Stimulated activated CD4-positive, alpha-beta T cell treated with anti-CD3 and anti-CD28 coated beads, Interleukin-15, amount 100 ng/mL, for 48 hours (primary cell): ENCODE results near the gene SPEG.

Source experiments
- DNase-seq, 2 donors: peaks; one replicate each; pipeline ENCODE4 v3.0.0-alpha.2; 2020; ENCODE audit warnings: low read depth in 2 of 2

Gene SPEG

DNA sequence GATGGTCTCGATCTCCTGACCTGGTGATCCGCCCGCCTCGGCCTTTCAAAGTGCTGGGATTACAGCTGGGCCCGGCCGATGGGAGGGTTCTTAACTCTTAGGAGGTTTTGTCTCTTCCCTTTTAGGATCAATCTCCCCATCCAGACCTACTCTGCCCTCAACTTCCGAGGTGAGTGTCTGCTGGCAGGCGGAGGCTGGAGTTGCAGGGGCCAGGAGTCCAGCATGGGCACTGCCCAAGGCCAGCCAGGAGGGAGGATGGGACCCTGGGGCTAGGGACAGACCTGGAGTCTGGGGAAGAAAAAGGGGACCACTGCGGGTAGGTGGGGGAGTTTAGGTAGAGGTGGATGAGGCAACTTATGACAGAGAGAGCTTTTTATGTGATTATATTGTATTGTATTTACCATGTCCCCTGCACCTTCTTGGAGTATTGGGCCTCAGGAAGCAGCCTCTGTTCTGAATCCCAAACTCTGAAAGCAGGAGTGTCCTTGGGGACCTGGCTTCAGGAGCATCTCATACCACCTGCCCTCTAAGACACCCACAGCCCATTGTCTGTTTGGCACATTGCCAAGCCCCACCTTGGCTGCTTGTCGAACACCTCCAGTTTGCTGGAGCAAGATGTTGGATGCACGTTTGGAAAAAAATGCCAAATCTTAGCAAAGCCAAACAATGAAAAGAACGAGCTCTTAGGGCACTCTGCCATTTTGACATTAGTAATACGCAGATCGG, 10.8 kb upstream of the SPEG start:
- DNase-seq = no peak

DNA sequence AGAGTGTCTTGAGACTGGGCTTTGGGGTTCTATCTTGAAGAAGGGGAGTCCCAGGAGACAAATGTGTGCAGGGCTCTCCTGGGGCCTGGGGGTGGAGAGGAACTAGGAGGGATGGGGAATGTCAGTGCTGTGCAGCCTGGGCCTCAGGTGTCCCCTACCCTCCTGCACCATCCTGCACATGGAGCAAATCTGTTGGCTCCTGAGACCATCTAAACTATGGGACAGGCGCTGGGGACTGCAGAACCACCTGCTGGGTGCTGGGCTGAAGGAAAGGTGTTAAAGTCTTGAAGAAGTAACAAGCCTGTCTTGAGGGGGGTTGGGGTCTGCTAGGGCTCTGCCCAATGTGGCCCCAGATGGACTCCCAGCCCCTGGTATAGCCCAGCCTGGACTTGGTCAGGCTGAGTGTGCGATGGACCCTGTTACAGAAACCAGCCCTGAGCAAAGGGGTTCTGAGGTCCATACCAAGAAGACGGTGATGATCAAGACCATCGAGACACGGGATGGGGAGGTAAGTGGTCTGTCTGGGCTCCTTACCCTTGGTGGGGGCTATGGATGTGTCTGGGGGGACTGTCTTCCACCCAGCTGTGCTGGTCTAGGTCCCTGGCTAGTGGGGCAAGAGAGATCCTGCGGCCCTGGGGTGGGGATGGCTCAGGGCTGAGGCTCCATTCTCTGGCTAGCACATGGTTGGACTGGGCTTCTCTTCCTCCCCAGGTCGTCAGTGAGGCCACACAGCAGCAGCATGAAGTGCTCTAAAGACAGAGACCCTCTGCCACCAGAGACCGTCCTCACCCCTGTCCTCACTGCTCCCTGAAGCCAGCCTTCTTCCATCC, 9.2 kb upstream of the SPEG start:
- DNase-seq = no peak

DNA sequence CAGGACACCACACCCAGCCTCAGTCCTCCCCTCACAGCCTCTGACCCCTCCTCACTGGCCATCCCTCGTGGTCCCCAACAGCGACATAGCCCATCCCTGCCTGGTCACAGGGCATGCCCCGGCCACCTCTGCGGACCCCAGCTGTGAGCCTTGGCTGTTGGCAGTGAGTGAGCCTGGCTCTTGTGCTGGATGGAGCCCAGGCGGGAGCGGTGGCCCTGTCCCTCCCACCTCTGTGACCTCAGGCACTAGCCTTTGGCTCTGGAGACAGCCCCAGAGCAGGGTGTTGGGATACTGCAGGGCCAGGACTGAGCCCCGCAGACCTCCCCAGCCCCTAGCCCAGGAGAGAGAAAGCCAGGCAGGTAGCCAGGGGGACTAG, 8.6 kb upstream of the SPEG start:
- DNase-seq = no peak

DNA sequence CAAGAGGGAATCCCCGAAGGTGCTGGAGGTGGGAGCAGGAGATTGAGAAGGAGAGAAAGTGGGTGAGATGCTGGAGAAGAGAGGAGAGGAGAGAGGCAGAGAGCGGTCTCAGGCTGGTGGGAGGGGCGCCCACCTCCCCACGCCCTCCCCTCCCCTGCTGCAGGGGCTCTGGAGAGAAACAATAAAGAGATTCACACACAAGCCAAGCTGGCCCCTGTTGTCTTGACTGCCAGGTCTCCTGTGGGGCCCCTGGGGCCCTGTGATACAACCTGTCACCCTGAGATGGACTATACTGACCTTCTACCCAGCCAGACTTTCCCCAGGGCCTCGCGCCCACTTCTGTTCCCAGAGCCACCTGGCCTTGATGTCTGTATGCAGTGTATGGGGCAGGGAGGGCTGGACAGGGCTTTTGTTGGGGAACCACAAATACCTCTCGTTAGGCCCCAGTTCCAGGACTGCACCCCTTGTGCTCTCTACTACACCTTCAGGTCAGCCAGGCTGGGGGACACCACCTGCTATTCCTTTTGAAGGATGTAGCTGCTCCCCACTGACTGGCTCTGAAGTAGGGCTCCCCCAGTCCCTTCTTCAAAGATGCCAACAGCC, 8.0 kb upstream of the SPEG start:
- no peak for DNase-seq

DNA sequence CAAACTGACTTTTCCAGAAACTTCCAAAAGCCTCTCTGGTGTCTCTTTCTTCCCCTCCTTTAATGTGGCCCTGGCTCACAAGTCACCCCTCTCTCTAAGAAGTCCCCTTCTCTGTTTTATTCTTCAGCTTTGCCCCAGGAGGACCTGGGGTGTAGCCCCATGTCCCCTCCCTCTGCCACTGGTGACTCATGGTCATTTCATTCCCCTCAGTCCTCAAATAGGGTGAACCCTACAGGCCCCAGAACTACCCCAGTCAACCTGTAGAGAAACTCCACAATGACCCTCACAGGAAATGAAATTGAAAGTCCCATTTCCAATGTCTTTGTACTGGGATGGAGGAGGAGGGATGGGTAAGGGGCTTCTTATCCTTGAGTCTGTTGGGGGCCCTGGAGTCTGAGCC, 6.2 kb upstream of the SPEG start:
- DNase-seq = no peak

- DNase-seq = no peak
These were observed 4.6 kb upstream of the SPEG start for GRCh38 chr2:219429958-219430606.

DNA sequence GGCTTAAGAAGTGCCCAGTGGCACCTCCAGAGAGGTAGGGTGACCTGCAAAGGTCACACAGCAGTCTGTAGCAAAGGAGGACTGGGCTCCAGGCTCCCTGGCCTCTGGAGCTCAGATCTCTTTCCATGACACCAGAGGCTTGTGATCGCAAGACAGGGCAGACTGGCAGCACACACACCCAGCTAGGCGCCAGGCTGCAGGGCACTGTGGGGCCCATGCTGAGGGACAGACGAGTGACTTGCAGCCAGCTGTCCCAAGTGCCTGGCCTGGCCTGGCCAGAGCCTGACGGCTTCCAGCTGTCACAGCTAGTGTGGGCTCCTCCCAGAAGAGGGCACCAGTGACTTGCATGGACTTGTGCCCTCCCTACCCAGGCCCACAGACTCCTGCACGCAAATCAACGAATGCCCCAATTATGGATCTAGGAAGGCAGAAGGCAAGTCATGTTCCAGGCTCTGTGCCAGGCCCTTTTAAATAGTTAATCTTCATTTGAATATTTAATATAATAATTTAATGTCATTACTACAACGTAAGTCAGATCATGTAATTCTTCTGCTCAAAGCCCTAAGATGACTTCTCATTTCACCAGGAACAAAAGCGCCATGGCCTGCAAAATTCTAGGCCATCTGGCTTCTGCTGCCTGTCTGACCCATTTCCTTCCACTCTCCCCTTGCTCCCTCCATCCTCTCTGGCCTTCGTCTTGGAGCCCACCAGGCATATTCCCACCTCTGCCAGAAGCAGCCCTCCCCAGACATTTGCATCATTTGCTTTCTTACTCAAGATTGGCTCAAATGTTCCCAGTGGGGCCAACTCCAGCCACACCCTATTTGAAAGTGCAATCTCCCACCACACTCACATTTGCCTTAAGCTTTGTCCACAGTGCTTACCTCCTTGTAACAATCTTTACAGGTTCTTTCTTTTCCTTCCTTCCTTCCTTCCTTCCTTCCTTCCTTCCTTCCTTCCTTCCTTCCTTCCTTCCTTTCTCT, 3.7 kb upstream of the SPEG start:
- DNase-seq = no peak

DNA sequence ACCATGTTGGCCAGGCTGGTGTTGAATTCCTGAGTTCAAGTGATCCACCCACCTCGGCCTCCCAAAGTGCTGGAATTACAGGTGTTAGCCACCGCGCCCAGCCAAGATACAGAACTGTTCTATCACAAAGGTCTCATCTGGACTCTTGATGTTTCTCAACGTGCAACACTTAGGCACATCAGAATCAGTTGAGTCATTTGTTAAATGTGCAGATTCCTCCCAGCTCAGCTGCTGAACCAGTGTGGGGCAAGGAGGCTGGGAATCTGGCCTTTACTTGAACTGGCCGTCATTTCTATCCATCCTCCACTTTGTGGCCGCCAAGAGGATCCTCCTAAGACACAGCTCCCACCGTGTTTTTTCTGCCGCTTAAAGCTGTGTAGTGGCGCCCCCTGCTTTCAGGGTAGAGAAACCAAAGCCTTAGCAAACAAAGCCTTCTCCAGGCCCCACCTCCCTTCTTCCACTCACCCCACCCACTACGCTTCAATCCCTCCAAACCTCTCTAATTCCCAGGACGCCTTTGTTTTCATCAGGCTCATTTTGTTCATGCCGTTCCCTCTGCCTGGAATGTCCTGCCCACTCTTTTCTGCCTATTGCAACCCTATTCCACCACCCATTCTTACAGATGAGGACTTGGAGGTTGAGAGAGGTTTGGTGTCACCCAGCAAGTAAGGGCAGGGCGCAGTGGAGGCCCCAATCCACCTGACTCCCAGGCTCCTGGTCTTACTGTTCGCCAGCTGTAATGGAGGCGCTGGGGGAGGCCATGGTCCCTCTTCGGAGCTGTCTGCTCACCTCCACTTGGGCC, 776 bp upstream of the SPEG start:
- DNase-seq = peak; percentile 19 to 35

DNA sequence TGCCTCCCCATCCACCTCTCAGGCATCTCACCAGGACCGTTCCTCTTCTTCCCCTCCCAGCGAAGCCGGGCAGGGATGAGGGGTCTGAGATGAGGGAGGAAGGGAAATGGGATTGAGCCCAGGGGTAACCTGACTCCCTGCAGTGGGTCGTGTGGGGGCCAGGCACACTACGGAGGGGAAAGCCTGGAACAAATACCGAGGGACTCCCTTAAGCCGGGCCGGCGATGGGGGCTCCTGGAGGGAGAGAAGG, 250 bp upstream of the SPEG start:
- DNase-seq = no peak

GRCh38 chr2:219435701-219436100, 1.1 kb downstream of the SPEG start:
- DNase-seq = no peak

GRCh38 chr2:219436491-219436890, 1.8 kb downstream of the SPEG start:
- no peak for DNase-seq

- DNase-seq = no peak
These were observed 2.5 kb downstream of the SPEG start for GRCh38 chr2:219437141-219437540.

DNA sequence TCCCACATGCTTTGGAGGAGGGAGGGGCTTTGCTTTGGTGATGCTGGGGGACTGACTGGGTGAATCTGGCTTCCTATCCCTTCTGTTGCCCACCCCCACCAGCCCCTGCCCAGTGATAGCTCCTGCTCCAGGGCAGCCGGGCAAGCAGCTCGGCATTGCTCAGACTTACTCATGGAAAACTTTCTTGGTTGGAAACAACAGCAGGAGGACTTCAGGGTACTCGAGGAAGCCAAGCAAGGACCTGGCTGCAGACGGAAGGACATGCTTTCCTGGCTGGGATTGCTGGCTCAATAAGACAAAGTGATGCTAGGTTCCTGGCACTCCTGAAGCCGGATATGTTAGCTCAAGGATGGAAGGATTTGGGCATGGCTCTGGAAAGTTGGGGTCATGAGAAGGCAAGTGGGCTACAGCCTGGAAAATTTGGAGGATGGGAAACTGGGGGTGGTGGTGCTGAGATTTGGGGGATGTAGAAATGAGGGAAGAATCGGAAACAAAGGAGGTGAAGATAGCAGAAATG, 3.1 kb downstream of the SPEG start:
- no peak for DNase-seq

DNA sequence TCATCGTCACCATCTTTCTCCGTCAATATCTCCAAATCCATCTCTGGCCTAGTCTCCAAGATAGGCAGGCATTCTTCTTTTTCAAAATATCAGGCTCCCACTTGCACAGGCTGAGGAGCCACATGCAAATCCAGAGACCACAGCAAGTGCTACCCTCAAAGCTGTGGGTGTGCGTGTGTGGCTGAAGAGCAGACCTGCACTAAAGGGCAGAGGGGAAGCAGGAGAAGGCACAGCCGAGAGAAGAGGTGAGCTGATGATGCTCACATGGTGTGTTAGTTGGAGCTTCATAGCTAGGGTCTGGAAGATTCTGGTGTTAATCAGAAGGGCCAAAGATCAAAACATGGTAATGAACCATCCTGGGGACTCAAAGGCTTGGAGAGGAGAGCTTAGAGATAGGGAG, 3.8 kb downstream of the SPEG start:
- DNase-seq = no peak

DNA sequence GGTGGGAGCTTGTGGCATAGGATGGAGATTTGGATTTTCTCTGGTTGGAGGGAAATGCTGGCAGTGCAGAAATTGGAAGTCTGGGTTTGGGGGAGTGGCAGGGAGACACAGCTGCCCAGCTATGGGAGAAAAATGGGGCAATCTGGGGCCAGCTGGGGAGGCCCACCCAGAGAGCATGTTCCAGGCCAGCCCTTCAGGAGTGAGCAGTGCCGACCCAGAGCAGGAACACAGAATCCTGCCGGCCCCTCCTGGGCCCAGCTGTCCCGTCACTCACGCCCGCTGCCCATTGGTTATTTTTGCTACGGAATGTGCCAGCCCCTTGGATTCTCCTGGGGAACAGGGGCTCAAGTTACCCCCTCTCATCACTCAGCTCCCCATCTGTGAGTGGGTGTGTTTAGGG, 4.9 kb downstream of the SPEG start:
- no peak for DNase-seq

DNA sequence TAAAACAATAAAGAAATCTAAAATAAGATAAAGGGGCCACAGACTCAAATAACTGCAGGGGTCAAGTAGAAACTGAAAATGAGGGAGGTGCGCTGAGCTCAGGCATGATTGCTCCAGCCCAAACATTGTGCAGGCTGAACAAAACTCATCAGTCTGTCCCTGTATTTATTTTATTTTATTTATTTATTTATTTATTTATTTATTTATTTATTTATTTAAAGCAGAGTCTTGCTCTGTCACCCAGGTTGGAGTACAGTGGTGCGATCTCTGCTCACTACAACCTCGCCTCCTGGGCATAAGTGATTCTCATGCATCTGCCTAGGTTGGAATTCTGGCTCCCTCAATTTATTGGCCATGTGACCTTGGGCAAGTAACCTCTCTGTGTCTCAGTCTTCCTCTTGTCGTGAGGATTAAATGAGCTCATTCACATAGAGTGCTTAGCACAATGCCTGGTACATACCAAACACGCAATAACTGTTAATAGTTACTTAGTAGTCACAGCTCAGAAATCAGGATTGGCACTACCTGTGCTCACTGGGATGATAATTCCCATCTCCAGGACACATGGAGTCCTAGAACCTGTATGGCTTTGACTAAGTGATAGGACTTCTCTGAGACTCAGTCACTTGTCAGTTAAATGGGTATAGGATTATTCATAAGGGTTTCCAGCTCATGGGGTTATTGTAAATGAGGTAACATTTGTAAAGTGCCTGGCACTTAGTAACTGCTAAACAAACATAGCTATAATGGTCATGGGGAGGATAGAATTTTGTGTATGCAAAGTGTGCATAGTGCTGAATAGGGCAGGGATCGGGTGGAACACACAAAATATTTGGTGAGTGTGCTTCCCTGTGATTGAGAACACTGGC, 6.0 kb downstream of the SPEG start:
- DNase-seq = no peak

DNA sequence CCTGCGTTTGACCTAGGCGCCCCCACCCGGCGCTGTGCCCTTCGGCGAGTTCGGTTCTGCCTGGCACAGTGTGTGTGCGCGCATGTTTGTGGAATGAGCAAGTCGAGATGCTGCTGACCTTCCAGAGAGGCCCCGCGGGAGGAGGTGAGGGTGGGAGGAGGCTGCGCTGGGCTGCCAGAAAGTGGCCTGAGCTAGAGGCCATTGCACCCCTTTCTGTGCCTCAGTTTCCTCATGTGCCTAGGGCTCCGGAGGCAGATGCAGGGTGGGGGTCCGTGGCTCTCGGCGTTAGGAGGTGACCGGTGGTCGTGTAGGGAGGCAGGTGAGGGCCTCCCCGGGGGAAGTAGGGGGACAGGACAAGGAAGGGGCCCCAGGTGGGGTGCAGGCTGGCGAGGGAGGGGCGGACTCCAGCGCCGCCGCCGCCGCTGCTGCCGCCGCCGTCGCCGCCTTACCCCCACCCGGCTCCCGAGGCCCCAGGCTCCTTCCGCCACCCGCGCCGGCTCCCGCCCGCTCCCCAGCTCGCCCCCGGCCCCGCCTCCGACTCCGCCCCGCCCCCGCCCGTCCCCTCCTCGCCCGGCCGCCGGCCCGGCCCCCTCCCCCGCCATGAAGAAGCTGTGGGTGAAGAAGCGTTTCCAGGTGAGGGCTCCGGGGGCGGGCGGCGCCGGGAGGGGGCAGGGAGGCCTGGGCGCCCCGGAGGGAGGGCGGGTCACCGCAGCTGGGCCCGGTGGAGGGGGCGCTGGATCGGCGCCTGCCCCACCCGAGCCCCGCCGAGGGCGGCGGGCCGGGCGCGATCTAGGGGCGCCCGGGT, 7.0 kb downstream of the SPEG start:
- DNase-seq = peak in 1 of 2 donors; percentile 27

- DNase-seq = no peak
These were observed 7.8 kb downstream of the SPEG start for GRCh38 chr2:219442256-219443015.
